Small intestine (tissue), 7 donors: ENCODE measurements around the gene KCNG2. TPM values are rescaled to one million over a fixed set of nuclear protein-coding genes. Genes with fewer than 3 reads are reported as not detected.

ENCODE experiments used
- DNase-seq, 2 donors: peaks; one replicate each; pipeline versions ENCODE4 v3.0.0 to v3.0.0-alpha.2; 2013
- FAIRE-seq: peaks from 2 replicates; lab custom pipeline; 2012; peaks lifted over from hg19 to GRCh38; lab: Jason Lieb, UNC
- H3K27ac ChIP-seq, 3 donors: one replicate each; pipeline ENCODE4 v1.5.1; 2013; ENCODE audit warnings: low read length in 2 of 3, mild to moderate bottlenecking in 2 of 3, control low read depth in 1 of 3, inconsistent platforms in 1 of 3, low read depth in 1 of 3, moderate library complexity in 1 of 3
- H3K27me3 ChIP-seq, 3 donors: one replicate each; pipeline ENCODE4 v1.6.1; 2013; ENCODE audit warnings: low read length in 3 of 3, inconsistent platforms in 1 of 3; ENCODE audit not compliant: control insufficient read depth in 3 of 3, insufficient read depth in 3 of 3
- H3K36me3 ChIP-seq, 3 donors: one replicate each; pipeline ENCODE4 v1.6.1; 2013; ENCODE audit warnings: low read length in 3 of 3, inconsistent platforms in 1 of 3, low read depth in 1 of 3, mild to moderate bottlenecking in 1 of 3, moderate library complexity in 1 of 3; ENCODE audit not compliant: control insufficient read depth in 3 of 3, insufficient read depth in 2 of 3
- H3K4me1 ChIP-seq, 3 donors: one replicate each; pipeline ENCODE4 v1.6.1; 2013; ENCODE audit warnings: low read length in 2 of 3, inconsistent platforms in 1 of 3, low read depth in 1 of 3, mild to moderate bottlenecking in 1 of 3, moderate library complexity in 1 of 3; ENCODE audit not compliant: control insufficient read depth in 3 of 3, insufficient read depth in 2 of 3
- H3K4me3 ChIP-seq, 3 donors: one replicate each; pipeline ENCODE4 v1.5.1; 2013; ENCODE audit warnings: low read length in 3 of 3, control low read depth in 1 of 3, inconsistent platforms in 1 of 3, low read depth in 1 of 3, mild to moderate bottlenecking in 1 of 3, moderate library complexity in 1 of 3
- H3K9me3 ChIP-seq, 2 donors: one replicate each; pipeline ENCODE4 v1.6.1; 2013; ENCODE audit warnings: low read depth in 1 of 2, low read length in 1 of 2; ENCODE audit not compliant: control insufficient read depth in 2 of 2, insufficient read depth in 1 of 2
- WGBS, 3 donors: extraction: QIAGEN DNeasy Blood & Tissue Kit; methylation state at CpG; one replicate each; pipeline ENCODE4 v1.1.7; 2013; 5-methylcytosine and 5-hydroxymethylcytosine counted together
- polyA plus RNA-seq, 4 donors: library from polyadenylated mRNA; stranded (reverse) in 3 of 4; unstranded in 1 of 4; fragments of 200-250 nt in 3 of 4; fragments of 120-200 nt in 1 of 4; gene quantifications; one replicate each; pipeline versions ENCODE4 v1.2.1 to v1.2.3, GENCODE V29; 2013
- donor health status: healthy with polysubstance abuse.
- donor health status: control.
- donor health status: control.
- donor health status: Bipolar disorder and iron deficiency.
- donor health status: healthy.

The KCNG2 gene
- polyA plus RNA-seq, 4 donors = 0.10 to 0.30 TPM; not detected in 2

DNA sequence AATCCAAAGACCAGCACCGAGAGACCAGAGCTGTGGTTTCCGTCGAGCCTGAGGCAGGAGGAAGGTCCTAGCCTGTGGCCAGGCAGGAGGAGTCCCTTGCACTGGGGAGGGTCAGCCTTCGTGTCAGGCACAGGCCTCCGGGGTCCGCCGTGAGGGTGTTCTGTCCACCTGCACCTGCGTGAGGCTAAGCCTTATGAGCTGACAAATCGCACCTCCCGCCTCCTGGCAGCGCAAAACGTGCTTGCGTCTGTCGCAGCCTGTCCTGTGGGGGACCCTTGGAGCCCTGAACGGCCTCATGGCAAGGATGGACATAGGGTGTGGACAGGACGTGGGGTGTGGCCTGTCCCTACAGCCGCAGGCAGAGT, 73.3 kb downstream of the KCNG2 start:
- DNase-seq = no peak

DNA sequence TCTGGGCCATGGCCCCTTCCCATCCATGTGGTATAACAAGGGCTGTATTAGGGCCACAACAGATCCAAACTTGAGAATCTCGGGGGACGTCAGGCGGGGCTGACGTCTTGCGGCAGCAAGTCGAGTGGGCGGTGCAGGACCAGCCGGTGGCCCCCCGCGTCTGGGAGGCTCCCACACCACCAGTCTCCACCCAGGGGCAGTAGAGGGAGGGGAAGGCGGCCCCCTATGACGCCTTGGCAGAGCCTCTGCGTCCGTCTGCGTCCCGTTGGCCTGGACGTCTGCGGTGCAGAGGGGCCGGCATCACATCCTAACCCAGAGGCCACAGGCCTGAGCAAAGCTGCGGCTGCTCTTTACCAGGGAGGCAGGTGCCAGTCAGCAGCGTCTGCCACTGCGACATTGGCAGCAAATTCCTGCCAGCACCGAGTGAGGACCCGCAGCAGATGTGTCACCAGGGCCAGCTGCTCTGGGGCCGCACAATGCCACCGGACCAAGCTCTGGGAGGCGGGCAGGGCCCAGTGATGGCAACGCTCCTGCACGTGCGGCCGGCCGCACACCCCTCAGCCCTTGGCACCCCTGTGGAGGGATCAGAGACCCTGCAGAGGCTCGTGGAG, 73.8 kb downstream of the KCNG2 start:
- no peaks in the 10 kb centered on the region for H3K4me1 ChIP-seq
- DNase-seq = no peak
- H3K4me3 ChIP-seq = no peak overlapping the region
- no peak overlapping the region for H3K27ac ChIP-seq
- no peaks in the 10 kb centered on the region for H3K36me3 ChIP-seq
- H3K27me3 ChIP-seq = no peaks in the 10 kb centered on the region
- 85 to 87% (median 86%) methylated on average over 30 to 33 of the region's 33 CpGs for WGBS, 3 donors
- no peak for FAIRE-seq
- no peaks in the 10 kb centered on the region for H3K9me3 ChIP-seq

More for the DNA sequence above, 73.3 kb downstream of the KCNG2 start:
- Histone ChIP-seq H3K4me3 (no peak overlapping the region), H3K27me3 (no peaks in the 10 kb centered on the region), H3K27ac (no peak overlapping the region), H3K4me1 (no peaks in the 10 kb centered on the region), H3K36me3 (no peaks in the 10 kb centered on the region), H3K9me3 (no peaks in the 10 kb centered on the region)
- FAIRE-seq = no peak
- WGBS, 3 donors = 81 to 85% (median 83%) methylated on average over 17 of the region's 17 CpGs

- no peaks in the 10 kb centered on the region for H3K4me1 ChIP-seq
- no peak for FAIRE-seq
- H3K27ac ChIP-seq = no peak overlapping the region
- H3K36me3 ChIP-seq = no peaks in the 10 kb centered on the region
- H3K27me3 ChIP-seq = no peaks in the 10 kb centered on the region
- no peaks in the 10 kb centered on the region for H3K9me3 ChIP-seq
- H3K4me3 ChIP-seq = no peak overlapping the region
- WGBS, 3 donors = 44 to 47% (median 45%) methylated on average over 33 to 36 of the region's 36 CpGs
- DNase-seq = no peak
These were observed 75.0 kb downstream of the KCNG2 start for GRCh38 chr18:79872527-79873444.

DNA sequence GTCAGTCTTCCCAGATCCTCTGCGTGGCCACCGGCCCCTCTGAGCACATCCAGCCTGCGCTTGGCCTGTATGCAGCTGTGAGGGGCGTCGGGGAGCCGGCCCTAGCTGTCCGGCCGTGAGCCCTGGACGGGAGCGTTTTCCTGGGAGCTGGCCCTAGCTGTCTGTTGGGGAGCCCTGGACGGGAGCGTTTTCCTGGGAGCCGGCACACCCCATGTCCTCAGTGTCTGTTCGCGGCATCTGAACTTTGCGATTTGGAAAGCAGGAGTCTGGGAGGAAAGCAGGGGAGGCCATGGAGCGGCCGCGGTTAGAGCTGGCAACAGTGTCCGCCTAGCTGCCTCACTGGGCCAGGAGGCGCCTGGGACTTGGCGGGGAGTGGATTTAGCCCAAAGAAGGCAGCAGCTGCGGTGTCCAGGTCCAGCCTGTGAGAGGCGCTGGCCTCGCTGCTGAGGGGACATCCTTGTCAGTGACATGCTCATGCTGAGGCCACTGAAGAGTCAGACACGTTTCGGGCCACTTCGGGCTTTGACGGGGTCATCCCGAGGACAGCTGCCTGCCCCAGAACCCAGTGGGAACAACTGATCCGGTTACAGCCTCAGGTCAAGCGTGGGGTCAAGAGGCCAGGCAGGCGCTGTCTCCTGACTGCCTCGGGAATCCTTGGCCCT, 75.8 kb downstream of the KCNG2 start:
- Histone ChIP-seq H3K9me3 (no peaks in the 10 kb centered on the region), H3K4me1 (no peaks in the 10 kb centered on the region), H3K27ac (no peak overlapping the region), H3K36me3 (no peaks in the 10 kb centered on the region), H3K4me3 (no peak overlapping the region), H3K27me3 (no peaks in the 10 kb centered on the region)
- FAIRE-seq (no peak), DNase-seq (no peak)
- WGBS, 3 donors = 65 to 84% (median 75%) methylated on average over 31 to 34 of the region's 34 CpGs

GRCh38 chr18:79874553-79875530, 77.1 kb downstream of the KCNG2 start:
- DNase-seq (no peak), FAIRE-seq (no peak)
- H3K4me1 ChIP-seq = no peaks in the 10 kb centered on the region
- H3K36me3 ChIP-seq = no peaks in the 10 kb centered on the region
- H3K27ac ChIP-seq = no peak overlapping the region
- H3K9me3 ChIP-seq = no peaks in the 10 kb centered on the region
- no peaks in the 10 kb centered on the region for H3K27me3 ChIP-seq
- 78 to 86% (median 83%) methylated on average over 24 of the region's 24 CpGs for WGBS, 3 donors
- no peak overlapping the region for H3K4me3 ChIP-seq

DNA sequence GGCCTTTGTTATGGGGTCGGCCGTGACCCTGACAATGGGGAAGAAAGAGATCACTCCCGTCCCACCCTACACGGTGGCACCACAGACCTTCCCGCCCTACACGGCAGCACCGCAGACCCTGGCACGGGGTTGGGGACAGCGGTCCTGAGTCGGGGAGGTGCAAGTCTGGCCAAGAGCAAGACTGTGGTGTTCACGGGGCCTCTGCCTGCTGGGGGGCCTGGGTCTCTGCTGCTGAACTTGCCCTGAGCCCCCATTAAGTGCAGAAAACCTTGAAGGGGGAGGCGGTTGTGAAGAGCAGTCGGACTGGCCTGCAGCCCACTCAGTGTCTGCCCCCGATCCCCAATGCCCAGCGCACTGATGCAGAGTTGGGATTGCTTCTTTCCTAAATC, 77.8 kb downstream of the KCNG2 start:
- DNase-seq = no peak
- Histone ChIP-seq H3K4me3 (no peak overlapping the region), H3K9me3 (no peaks in the 10 kb centered on the region), H3K4me1 (no peaks in the 10 kb centered on the region), H3K27ac (no peak overlapping the region), H3K36me3 (no peaks in the 10 kb centered on the region), H3K27me3 (no peaks in the 10 kb centered on the region)
- 90% methylated on average over 15 of the region's 15 CpGs for WGBS, 3 donors
- no peak for FAIRE-seq

GRCh38 chr18:79875931-79876461, 78.3 kb downstream of the KCNG2 start:
- Histone ChIP-seq H3K27me3 (no peaks in the 10 kb centered on the region), H3K4me1 (no peaks in the 10 kb centered on the region), H3K27ac (no peak overlapping the region), H3K9me3 (no peaks in the 10 kb centered on the region), H3K4me3 (no peak overlapping the region), H3K36me3 (no peaks in the 10 kb centered on the region)
- DNase-seq = no peak
- FAIRE-seq = no peak
- 88 to 96% (median 90%) methylated on average over 23 of the region's 23 CpGs for WGBS, 3 donors
